NCI-H2029 treated with DMSO at 0.1 percent for 48 hours (cell line): ENCODE measurements around the gene ISOC1.

Experiments used
- DNase-seq: peaks from one replicate; lab custom pipeline; 2025; lab: John Stamatoyannopoulos, UW

Gene ISOC1

DNA sequence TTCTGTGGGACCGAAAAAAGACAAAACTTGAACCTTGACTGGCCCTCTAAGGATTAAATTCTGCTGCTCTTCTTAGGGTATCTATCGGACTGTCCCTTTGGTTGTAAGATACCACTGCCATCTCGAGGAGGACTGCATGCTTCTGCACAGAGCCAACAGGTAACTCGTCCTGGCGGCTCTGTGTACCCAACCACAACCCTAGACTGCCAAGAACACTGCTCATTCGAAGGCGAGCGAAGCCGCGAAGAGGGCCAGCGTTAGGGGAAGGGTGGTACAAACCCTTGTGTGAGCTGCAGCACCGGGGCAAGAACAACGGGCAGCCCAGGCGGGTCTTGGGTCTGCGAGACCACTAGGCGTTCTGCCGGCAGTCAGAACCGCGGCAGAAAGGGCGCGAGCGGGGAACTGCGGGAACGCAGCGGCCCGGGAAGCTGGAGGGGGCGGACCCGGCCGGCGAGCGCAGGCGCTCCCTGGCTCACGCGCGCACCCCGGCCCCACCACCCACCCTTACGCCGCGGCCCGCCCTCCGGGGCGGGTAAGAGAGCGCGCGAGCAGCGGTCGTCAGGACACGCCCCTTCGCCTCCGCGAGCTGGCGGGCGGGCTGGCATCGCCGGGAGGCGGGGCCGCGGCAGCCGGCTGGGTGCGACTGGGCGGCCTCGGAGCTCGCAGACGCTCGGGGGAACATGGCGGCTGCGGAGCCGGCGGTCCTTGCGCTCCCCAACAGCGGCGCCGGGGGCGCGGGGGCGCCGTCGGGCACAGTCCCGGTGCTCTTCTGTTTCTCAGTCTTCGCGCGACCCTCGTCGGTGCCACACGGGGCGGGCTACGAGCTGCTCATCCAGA, at the start of gene ISOC1:
ISOC1 (plus strand) TSS at position 663 of the 837 bp plus-strand sequence; CDS start at position 681, 18 bp downstream.
- peak; percentile 68 for DNase-seq

DNA sequence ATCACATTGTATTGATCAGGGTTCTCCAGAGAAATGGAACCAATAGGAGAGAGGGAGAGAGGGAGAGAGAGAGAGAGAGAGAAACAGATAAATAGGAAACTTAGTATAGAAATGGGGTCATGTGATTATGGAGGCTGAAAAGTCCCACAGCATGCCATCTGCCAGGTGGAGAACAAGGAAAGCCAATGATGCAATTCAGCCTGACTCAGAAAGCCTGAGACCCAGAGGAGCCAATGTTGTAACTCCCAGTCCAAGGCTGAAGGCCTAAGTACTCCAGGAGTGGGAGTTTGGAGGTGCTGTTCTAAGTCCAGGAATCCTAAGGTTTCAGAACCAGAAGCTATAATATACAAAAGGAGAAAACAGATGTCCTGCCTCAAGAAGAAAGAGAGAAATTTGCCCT, 48.4 kb upstream of the ISOC1 start:
- no peak for DNase-seq

DNA sequence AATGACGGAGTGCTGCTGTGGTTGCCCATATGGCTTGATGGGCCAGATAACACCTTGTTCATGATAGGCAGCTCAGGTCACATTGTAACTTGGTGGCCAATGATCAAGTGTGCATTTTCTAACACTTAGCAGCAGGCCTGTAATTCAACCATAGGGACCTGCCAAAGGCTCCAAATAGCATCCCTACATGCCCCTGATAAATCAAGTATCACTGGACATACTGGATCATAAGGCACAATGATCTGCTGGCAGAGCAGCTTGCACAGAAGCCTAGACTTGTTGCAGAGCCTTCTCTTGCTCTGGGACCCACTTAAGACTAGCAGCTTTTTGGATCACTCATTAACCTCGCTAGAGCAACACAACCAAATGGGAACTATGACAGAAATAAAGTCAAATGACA, 46.0 kb upstream of the ISOC1 start:
- no peak for DNase-seq

DNA sequence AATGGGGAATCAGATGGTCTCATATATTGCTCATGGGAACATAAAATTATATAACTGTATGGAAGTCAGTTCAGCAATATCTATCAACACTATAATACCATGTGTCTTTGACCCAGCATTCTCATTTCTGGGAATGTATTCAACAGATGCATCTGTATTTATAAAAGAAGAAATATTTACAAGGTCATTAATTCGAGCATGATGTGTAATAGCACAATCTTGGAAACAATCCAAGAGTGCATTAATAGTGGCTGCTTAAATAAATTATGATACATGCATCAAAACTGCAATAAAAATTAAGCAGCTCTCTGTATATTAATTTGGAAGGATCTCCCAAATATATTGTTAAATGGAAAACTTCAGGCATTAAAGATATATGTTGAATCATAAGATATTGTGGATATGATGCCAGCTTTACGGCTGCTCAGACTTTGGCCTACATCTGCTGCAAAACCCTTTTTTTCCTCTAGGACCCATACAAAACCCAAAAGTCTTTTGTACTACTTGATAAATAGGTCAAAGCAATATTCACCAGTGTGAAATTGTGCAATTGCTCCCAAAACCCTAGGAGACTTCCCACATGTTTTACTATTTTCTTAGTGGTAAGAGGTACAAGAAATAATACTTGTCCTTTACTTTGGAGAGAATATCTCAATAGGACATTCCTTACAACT, 45.3 kb upstream of the ISOC1 start:
- DNase-seq: no peak

DNA sequence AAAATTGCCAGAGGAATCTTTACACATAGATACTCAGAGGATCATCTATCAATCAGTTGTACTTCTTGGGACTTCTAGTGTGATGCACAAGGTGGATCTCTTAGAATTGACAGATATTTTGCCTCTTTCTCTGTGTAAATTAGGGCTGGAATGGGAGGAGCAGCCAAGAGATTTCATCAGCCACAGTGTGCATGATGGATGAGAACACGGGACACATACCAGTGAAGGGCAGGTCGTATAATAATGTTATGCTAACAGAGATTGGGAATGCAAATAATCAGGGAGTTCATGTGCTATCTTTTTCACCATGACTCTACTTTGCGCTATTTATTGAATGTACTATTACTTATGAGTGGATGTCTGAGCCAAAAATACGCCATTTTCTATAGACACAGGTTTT, 43.3 kb upstream of the ISOC1 start:
- DNase-seq: no peak

DNA sequence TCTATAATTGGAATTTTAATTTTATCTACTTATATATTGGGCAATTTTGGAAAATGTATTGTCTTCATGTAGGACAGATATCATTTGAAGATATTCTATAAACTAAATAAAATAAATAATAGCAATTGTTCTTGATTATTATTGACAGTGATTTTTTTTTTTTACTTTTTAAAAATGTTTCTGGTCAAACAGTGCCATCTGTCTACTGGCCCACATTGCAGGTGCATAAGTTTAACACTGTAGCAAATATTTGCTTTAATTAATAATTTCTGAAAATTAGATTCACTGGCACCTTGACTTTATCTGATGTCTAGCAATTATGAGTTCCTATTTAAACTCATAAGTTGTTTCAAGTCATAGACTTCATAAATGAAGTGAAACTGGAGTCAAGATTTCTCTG, 41.1 kb upstream of the ISOC1 start:
- no peak for DNase-seq

DNA sequence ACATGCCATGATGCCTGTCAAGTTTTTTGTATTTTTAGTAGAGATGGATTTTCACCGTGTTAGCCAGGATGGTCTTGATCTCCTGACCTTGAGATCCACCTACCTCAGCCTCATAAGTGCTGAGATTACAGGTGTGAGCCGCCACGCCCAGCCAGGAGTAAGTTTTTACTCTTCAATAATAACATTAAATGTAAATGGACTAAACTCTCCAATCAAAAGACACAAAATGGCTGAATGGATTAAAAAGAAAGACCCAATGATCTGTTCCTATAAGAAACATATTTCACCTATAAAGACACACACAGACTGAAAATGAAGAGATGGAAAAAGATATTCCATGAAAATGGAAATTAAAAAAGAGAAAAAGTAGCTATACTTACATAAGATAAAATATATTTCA, 37.2 kb upstream of the ISOC1 start:
- DNase-seq: no peak

DNA sequence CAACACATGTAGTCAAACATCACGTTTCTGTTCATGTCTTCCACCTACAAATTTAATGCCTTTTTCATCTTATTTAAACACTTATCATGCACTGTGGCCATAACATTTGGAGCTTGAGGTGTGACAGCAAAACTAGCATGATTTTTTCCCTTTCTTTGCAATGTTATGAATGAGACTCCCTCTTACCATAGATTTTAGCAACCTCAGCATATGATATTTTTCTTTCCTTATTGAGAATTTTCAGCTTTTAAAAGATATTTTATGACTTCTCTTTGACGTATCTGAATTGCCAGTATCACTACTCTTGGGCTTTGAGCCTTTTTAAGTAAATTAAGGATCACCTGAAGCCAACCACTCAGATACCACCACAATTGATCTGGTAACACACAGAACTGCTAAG, 32.7 kb upstream of the ISOC1 start:
- DNase-seq: no peak

DNA sequence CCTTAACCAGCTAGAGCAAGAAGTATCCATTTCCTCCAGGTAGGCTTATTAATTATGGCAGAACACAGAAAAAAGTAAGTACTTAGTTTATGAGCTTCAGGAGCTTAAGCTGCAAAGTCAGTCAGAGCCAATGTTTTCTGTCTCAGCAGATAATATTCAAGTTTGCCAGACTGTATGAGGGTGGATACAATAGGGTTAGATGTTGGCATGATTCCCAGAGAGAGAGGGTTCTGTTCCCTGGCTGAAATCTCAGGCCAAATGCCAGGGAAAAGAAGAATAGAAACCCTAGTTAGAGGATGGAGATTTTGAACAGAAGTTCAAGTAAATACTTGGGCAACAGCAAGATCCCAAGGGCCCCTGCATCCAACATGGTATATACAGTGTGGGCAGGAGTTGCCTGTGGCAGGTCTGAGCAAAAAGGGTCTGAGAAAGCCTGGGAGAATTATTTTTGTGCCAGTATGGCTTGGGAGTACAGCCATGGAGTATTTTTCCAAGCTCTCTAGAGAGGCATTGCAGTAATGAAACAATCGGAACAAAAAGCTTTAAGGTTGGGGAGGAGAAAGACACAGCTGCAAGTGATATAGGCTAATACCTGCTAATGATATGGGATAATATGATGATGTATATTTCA, 31.0 kb upstream of the ISOC1 start:
- DNase-seq: no peak

DNA sequence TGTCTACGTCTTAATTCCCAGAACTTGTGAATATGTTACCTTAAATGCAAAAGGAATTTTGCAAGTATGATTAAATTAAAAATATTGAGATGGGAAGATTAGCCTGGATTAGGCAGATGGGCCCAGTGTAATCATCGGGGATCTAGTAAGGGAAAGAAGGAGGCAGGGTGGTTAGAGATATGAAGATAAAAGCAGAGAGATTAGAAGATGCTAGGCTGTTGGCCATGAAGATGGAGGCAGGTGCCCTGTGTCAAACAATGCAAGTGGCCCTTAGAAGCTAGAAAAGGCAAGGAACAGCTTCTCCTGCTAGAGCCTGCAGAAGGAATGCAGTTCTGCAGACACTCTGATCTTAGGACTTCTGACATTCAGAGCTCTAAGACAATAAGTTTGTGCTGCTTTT, 28.8 kb upstream of the ISOC1 start:
- no peak for DNase-seq

DNA sequence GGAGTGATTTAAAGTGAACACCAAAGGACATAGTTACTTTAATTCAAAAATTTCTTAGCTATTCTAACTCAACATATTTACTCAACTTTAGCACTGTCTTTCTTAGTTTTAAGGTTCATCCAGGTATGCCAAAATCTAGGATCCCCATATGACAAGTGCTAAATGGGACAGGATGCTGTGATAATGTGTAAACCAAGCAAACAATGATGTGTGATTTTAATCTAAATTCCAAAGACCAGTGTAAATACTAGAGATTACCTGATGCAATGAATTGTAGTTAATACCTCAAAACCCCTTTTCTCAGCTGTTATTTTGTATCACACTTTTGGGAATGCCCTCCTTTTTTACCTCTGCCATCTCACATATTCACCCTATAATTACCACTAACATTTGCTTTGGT, 26.8 kb upstream of the ISOC1 start:
- no peak for DNase-seq

DNA sequence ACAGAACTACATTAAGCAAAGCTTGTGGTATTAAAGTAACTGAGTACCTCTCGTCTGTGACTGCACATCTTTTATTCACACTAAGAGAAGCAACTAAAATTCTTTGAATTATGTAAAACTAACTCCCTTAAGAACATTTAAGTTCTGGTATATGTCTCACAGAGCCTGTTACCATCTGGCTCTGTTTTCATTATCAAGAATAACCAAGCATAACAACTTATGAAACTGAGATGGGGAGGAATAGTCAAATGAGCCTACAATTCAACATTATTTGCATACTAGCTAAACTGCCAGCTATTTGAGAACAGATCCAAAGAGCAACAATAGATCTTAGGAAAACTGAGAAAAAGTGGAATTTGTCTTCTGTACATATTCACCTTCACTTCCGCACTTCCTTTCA, 25.3 kb upstream of the ISOC1 start:
- no peak for DNase-seq

DNA sequence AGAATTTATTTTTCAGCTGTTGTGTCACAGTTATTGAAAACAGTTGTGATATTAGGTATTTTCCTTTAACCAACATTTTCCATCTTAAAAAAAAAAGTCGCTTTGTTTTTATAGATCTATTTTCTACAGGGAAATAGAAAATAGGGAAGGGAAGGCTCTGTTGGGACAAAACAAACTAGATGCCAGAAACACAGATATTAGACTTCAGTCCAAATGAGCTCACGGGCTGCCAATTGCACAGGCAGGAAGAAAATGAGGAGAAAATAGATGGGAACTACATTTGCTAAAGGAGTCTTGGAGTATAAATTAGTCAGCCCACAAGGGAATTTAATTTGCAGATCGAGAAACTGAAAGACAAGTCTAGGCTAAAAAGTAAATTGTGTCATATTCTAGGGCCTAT, 21.4 kb upstream of the ISOC1 start:
- no peak for DNase-seq

DNA sequence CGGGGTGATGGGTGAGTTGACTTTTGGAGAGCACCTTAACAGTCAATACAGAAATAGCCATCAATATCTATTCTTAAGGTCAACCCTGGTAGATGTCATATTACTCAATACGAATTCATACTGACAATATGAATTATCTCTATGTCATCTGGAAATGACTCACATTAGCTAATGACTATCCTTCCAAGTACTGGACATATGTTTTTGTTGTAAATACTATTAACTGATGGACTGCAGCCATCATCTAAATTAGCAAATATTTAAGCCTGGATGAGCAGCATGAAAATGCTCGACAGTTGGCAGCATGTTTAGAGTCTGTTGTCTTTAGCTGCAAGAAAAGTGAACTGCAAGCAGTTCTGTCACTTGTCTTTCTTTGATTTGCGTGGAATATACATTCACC, 19.6 kb upstream of the ISOC1 start:
- no peak for DNase-seq

DNA sequence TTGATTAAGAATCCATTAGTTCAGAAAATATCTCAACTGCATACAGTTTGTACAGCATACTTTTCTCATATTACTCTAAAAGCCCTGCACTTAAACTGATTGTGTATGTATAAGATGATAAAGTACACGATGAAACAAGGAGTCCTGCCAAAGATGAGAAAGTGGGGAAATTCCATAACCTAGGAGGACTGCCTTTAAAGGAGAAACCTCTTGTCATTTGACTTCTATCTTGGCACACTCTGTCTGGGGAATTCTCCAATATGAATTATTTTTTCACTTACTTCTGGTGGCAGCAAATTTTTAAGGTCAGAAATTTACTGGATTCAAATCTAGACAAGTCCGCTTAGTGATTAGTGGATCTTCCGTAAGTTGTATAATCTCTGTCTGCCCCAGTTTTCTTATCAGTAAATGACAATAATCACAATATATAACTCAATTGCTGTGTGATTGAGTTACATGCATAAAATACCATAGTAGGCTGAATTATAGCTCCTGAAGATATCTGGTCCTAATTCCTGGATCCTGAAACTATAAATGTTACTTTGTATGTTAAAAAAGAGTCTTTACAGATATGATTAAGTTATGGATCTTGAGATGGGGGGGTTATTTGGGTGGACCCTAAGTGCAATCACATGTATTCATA, 17.0 kb upstream of the ISOC1 start:
- DNase-seq: no peak

DNA sequence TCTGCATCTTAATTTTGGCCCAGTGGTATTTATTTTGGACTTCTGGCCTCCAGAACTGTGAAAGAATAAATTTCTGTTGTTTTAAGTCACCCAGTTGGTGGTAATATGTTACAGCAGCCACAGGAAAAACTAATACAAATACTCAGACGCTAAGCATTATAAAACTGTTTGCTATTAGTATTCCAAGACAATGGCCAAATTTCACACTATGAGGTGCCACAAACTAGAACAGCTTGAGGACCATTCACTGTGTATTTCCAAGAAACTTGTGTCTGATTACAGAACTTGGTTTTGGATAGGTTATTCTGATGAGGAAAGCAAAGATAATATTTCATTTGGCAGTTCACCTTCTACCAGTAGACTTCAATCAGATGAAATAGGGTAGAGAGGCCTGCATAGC, 16.3 kb upstream of the ISOC1 start:
- DNase-seq: no peak

DNA sequence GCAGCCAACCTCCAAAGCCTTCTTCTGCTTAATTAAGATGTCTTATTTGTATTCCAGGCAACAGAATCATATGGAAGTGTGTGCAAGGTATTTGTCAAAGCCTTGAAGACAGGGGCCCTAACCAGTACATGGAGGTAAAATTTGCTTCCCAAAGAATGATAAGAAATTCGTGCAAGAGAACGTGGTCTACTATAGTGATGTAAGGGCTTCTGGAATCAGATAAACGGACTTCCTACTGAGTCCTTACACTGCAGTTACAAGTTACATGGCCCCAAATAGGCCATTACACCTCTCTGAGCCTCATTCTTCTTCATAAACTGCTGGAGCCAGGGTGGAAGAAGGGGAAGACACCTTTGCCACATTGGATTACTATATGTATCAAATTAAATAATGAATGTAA, 15.9 kb upstream of the ISOC1 start:
- no peak for DNase-seq

DNA sequence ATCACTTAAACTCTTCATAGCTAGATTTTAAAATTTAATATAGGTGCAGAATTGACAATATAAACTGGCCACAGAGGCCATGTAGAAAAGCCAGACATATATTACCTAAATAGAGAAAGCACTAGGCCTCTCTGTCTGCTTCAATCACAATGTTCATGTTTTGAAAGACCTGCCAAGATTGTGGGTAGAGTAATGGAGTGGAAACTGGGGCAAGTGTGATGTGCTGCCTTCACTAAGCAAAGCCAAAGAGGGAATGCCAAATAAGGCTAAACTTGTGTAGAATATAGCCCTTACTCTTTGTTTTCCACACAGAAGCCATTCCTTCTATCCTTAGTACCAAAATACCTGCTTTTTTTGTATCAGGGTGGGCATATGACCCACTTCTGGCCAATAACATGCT, 15.1 kb upstream of the ISOC1 start:
- no peak for DNase-seq

DNA sequence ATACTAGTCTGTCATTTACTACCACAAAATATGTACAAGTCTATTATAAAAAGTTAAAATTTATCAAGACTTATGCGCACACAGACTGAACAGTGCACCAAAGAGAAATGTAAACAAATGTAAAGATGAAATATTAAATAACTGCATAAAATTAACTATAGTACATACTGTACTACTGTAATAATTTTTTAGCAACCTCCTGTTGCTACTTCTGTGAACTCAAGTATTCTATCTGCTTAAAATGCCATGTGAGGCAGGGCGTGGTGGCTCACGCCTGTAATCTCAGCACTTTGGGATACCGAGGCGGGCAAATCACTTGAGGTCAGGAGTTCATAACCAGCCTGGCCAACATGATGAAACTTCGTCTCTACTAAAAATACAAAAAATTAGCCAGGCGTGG, 13.8 kb upstream of the ISOC1 start:
- DNase-seq: no peak

DNA sequence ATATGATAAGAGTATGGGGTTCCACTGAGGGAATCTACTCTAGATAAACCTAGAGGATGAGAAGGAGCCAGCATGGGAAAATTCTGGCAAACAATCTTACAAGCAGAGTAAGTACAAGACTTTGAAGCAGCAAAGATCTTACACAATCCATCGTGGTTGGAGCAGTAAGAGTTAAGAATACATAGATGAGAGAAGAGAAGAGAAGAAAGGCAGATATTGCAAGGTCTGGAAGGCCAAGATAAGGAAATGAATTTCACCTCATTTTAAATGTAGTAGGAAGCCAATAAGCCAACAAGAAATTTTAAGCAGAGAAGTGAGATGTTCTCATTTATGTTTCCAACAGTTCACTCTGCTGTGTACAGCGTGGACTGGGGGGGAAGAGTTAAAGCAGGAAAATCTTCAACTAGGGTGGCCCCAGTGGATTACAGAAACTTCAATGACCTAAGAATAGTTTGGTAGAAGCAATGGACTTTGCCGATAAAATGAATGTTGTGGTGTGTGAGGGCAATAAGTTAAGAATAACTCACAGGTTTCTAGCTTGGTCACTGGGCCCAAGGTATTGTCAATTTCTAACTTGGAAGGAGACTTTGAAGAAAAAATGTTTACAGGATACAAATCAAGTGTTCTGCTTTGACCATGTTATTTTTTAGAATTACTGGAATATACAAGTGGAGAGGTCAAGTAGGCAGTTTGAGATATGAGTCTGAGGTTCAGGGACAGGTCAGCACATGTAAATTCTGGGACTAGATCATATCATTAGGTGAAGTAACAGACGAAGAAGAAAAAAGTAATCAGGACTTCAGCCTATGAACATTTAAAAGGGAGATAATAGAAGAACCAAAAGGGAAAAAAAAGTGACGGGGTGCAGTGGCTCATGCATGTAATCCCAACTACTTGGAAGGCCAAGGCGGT, 12.1 kb upstream of the ISOC1 start:
- DNase-seq: no peak
